PC-9 (cell line): ENCODE data around the gene ERC2. TPM values are rescaled to one million over a fixed set of nuclear protein-coding genes. Genes with fewer than 3 reads are reported as not detected.

Experiments used
- BruUV-seq: library from RNA; stranded (reverse); fragments of 400-500 nt; replicated peaks from 2 replicates; lab custom pipeline; 2021; lab: Mats Ljungman, UMichigan
- CTCF ChIA-PET: fragments of 300-600 bp; sonication (Branson Sonifier 250); formaldehyde crosslinking; loops from one replicate; lab custom pipeline; 2022; ENCODE audit warnings: antibody characterized with exemption; lab: Charles Lee
- POLR2A ChIA-PET: fragments of 300-600 bp; sonication (Branson Sonifier 250); formaldehyde crosslinking; loops from one replicate; lab custom pipeline; 2022; ENCODE audit warnings: antibody characterized with exemption; ENCODE audit not compliant: unreplicated experiment; lab: Charles Lee
- DNase-seq, 2 experiments: peaks; one replicate each; pipeline versions ENCODE4 v3.0.0 to v3.0.0-alpha.2; 2015 to 2022; ENCODE audit warnings: mixed read lengths in 1 of 2
- H2AFZ ChIP-seq: fragments of 200-600 bp; sonication (generic); 2 replicates; pipeline ENCODE4 v1.8.1; 2017; ENCODE audit warnings: antibody characterized with exemption
- H3F3A ChIP-seq: fragments of 200-600 bp; sonication (generic); 2 replicates; pipeline ENCODE4 v1.8.1; 2017; ENCODE audit warnings: antibody characterized with exemption, mild to moderate bottlenecking, low read depth; ENCODE audit not compliant: insufficient read depth
- H3K27ac ChIP-seq: fragments of 200-600 bp; sonication (generic); 2 replicates; pipeline ENCODE4 v1.6.1; 2016; ENCODE audit warnings: mixed run types
- H3K27me3 ChIP-seq: fragments of 200-600 bp; sonication (generic); 2 replicates; pipeline ENCODE4 v1.6.1; 2016; ENCODE audit warnings: low read depth, mixed run types; ENCODE audit not compliant: insufficient read depth
- H3K36me3 ChIP-seq: fragments of 200-600 bp; sonication (generic); 2 replicates; pipeline ENCODE4 v1.6.1; 2016; ENCODE audit warnings: low read depth, mixed run types
- H3K4me1 ChIP-seq: fragments of 200-600 bp; sonication (generic); replicated peaks from 2 replicates; pipeline ENCODE4 v1.6.1; 2016; ENCODE audit warnings: mixed run types; ENCODE audit not compliant: insufficient read depth
- H3K4me2 ChIP-seq: fragments of 200-600 bp; sonication (generic); 2 replicates; pipeline ENCODE4 v1.6.1; 2017; ENCODE audit warnings: mixed run types
- H3K4me3 ChIP-seq: fragments of 200-600 bp; sonication (generic); 2 replicates; pipeline ENCODE4 v1.6.1; 2016; ENCODE audit warnings: mixed run types
- H3K79me2 ChIP-seq: fragments of 200-600 bp; sonication (generic); 2 replicates; pipeline ENCODE4 v1.6.1; 2017; ENCODE audit warnings: low read depth, mixed run types
- H3K9me2 ChIP-seq: fragments of 200-600 bp; sonication (generic); 2 replicates; pipeline ENCODE4 v1.8.1; 2017; ENCODE audit warnings: mild to moderate bottlenecking; ENCODE audit not compliant: insufficient read depth
- H3K9me3 ChIP-seq: fragments of 200-600 bp; sonication (generic); 2 replicates; pipeline ENCODE4 v1.8.1; 2016; ENCODE audit warnings: low read depth; ENCODE audit not compliant: insufficient read depth
- H4K20me1 ChIP-seq: fragments of 200-600 bp; sonication (generic); 2 replicates; pipeline ENCODE4 v1.8.1; 2017; ENCODE audit not compliant: insufficient read depth
- CTCF ChIP-seq: fragments of 200-600 bp; sonication (generic); conservative IDR thresholded peaks from 2 replicates; pipeline ENCODE4 v1.6.1; 2017; ENCODE audit warnings: mixed run types, antibody characterized with exemption, mild to moderate bottlenecking, moderate library complexity
- EZH2 ChIP-seq: fragments of 200-600 bp; sonication (generic); IDR thresholded peaks from 2 replicates; pipeline ENCODE4 v1.8.0; 2017; ENCODE audit warnings: antibody characterized with exemption, low read depth
- intact Hi-C: fragments of 100-400 bp; cut with micrococcal nuclease; formaldehyde crosslinking; loops from one replicate; pipeline ENCODE4 v1.10.0; 2022; ENCODE audit not compliant: unreplicated experiment
- total RNA-seq: library from RNA; stranded (reverse); gene quantifications from 2 replicates; pipeline ENCODE4 v1.2.3, GENCODE V29; 2021

Gene ERC2
- total RNA-seq, 1 experiment from 2014 or later: 1.4 TPM

- H3K4me2 ChIP-seq: no peak overlapping the region
- H3K9me3 ChIP-seq: no peaks in the 10 kb centered on the region
- no peaks in the 10 kb centered on the region for H3K9me2 ChIP-seq
- H3K4me1 ChIP-seq: no peaks in the 10 kb centered on the region
- DNase-seq: no peak
- H3K4me3 ChIP-seq: no peak overlapping the region
- H4K20me1 ChIP-seq: no peaks in the 10 kb centered on the region; the same call in 1 of the 2 replicates
- H2AFZ ChIP-seq: no peak overlapping the region
- TF ChIP-seq CTCF (no peak), EZH2 (no peak)
- no peaks in the 10 kb centered on the region for H3K36me3 ChIP-seq
- peaks cover 12% of the 10 kb centered on the region for H3K27me3 ChIP-seq
- H3F3A ChIP-seq: no peaks in the 10 kb centered on the region
- BruUV-seq: no TSS peak
- no peak overlapping the region for H3K27ac ChIP-seq
- CTCF ChIA-PET: no interaction called here
- POLR2A ChIA-PET: no interaction called here
- intact Hi-C loops: no loop called here
- no peaks in the 10 kb centered on the region for H3K79me2 ChIP-seq
Observed at GRCh38 chr3:56397798-56398197, 70.5 kb downstream of the ERC2 start.

- BruUV-seq: no TSS peak
- TF ChIP-seq CTCF (no peak), EZH2 (no peak)
- CTCF ChIA-PET: no interaction called here
- H3K4me3 ChIP-seq: no peak overlapping the region
- no peak overlapping the region for H3K27ac ChIP-seq
- H2AFZ ChIP-seq: no peak overlapping the region
- H3K4me2 ChIP-seq: no peak overlapping the region
- no peaks in the 10 kb centered on the region for H3K9me3 ChIP-seq
- no peaks in the 10 kb centered on the region for H3K36me3 ChIP-seq
- no peaks in the 10 kb centered on the region; the same call in 1 of the 2 replicates for H3K27me3 ChIP-seq
- no peaks in the 10 kb centered on the region for H4K20me1 ChIP-seq
- intact Hi-C loops: no loop called here
- no peaks in the 10 kb centered on the region for H3K9me2 ChIP-seq
- no peaks in the 10 kb centered on the region for H3K4me1 ChIP-seq
- no peaks in the 10 kb centered on the region for H3K79me2 ChIP-seq
- no peaks in the 10 kb centered on the region for H3F3A ChIP-seq
- POLR2A ChIA-PET: no interaction called here
- no peak for DNase-seq
Observed at GRCh38 chr3:56389183-56389830, 79.0 kb downstream of the ERC2 start.

- Histone ChIP-seq H4K20me1 (no peaks in the 10 kb centered on the region), H3K36me3 (no peaks in the 10 kb centered on the region), H3K27ac (no peak overlapping the region), H3K9me2 (no peaks in the 10 kb centered on the region), H3F3A (no peaks in the 10 kb centered on the region), H3K79me2 (no peaks in the 10 kb centered on the region), H3K4me2 (no peak overlapping the region), H3K4me1 (no peaks in the 10 kb centered on the region), H2AFZ (no peak overlapping the region), H3K9me3 (no peaks in the 10 kb centered on the region), H3K27me3 (no peaks in the 10 kb centered on the region; the same call in 1 of the 2 replicates), H3K4me3 (no peak overlapping the region)
- ChIA-PET POLR2A (no interaction called here), CTCF (no interaction called here)
- no peak for DNase-seq
- intact Hi-C loops: no loop called here
- TF ChIP-seq CTCF (no peak), EZH2 (no peak)
- BruUV-seq: no TSS peak
Observed at GRCh38 chr3:56383092-56383491, 85.2 kb downstream of the ERC2 start.
